Measurements from ENCODE around the gene RBP4.

GRCh38 chr10:93550606-93551005 is 50.4 kb downstream of the RBP4 start:
- TF ChIP-seq CTCF (IDR thresholded peaks at IDR 0.05) (no peak), POLR2A (IDR thresholded peaks at IDR 0.05) (no peak)

Measured in esophagus squamous epithelium (tissue), 4 donors.